NCI-H1417 treated with DMSO at 0.1 percent for 48 hours (cell line): Measurements from ENCODE around the gene KRT38.

ENCODE experiments used
- DNase-seq: peaks from one replicate; lab custom pipeline; 2025; lab: John Stamatoyannopoulos, UW

Gene KRT38

DNA sequence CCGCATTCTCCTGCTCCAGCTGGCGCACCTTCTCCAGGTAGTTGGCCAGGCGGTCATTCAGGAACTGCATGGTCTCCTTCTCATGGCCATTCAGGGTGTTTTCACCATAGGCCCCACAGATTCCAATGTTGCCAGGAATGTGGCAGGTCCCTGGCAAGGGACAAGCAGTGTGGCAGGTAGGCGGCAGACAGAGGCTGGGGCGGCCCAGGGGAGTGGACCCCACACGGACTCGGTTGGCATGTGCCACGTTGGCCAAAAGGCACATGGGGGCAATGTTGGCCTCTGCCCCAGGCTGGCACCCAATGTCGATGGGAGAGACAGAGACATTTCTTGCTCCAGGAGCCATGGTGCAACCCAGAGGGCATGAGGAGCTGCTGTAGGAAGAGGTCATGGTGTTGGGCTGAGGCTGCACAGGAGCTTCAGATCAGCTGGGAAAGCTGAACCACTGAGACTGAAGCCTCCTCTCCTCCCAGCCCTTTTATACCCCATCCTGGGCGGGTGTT is at the start of gene KRT38:
TSS of gene KRT38 (minus strand) at position 453 of the 503 bp plus-strand sequence. CDS start at position 391, 62 bp downstream.
- DNase-seq: no peak

GRCh38 chr17:41489531-41489930 is 48.7 kb upstream of the KRT38 start, which contains the start of gene KRT36:
Gene KRT36, minus strand, starts transcription at chr17:41489910. Its CDS starts 46 bp downstream, at chr17:41489864.
- DNase-seq: no peak

GRCh38 chr17:41486809-41487530 is 46.2 kb upstream of the KRT38 start:
- no peak for DNase-seq

- no peak for DNase-seq
These were observed 45.5 kb upstream of the KRT38 start for GRCh38 chr17:41486316-41486715.

GRCh38 chr17:41484920-41485904 is 44.4 kb upstream of the KRT38 start:
- no peak for DNase-seq

DNA sequence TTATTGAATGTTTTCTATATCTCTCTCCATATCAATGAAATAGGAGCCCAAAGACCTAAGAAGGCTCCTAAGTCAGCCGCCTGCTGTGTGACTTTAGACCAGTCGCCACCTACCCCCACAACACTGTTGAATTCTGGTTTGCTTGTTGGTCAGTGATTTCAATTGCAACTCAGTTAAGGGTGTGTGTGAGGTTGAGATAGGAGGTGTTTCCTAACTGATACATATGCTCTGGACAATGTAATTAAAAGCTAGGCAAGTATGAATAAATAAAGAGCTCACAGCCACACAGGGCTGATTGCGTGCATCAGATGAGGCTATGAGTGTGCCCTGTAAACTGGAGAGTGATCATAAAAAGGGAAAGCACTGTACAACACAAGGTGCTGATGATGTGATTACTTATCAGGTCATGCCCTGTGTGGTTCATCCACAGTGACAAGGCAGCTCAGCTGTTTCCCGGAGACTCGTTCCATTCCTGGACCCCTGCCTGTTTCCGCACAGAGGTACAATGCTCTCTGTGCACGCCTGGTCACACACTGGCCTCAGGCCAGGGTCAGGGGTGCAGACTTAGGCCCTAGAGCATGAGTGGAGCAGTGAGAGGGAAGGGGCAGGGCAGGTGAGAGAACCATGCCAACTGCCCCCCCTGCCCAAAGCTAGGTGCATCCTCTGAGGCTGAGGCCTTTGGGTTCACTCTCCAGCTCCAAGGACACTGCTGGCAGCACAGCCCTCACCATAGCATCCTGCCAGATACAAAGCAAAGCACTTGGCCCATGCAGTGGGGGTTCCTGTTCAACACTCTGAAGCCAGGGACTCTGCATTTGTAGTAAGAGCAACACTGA is 43.4 kb upstream of the KRT38 start:
- no peak for DNase-seq

DNA sequence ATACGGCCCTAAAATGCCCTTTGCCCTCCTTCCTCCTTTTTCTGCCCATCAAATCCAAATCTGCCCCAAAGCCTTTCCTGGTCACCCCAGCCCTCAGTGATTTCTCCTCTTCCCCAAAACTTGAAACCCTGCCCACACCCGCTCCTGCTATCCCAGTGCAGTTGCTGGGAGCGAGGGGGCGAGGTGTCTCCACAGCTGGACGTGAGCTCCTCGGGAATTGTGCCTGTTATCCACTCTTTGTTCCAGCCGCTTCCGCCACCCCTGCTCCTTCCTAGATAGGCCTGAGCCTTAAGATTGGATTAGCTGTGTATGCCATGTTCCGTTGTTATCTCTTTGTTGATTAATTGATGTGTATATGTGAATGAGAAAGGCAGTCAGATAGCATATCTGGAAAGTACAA is 42.7 kb upstream of the KRT38 start:
- no peak for DNase-seq

DNA sequence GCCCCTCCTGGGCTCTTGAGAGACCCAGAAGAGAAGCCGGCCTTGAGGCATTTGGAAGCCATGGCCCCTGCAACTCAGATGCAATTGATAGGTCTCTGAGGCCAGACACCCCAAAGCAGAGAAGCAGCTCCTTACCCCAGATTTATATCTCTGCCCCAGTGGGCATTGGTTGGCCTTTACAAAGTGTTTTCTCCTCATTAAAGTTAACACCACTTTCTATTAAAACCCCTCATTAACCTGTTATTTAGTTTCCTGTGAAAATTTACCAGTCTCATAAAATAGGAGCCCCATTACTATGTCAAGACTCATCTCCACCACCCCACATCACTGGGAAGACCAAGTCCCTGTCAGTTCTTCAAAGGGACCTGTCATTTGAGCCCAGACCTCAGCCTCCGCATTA is 40.3 kb upstream of the KRT38 start, which contains the start of gene KRT35:
TSS of gene KRT35 (minus strand) at position 116 of the 400 bp plus-strand sequence. CDS start at position 62, 54 bp downstream.
- no peak for DNase-seq

GRCh38 chr17:41480581-41480980 is 39.8 kb upstream of the KRT38 start:
- no peak for DNase-seq

GRCh38 chr17:41480136-41480535 is 39.4 kb upstream of the KRT38 start:
- no peak for DNase-seq

DNA sequence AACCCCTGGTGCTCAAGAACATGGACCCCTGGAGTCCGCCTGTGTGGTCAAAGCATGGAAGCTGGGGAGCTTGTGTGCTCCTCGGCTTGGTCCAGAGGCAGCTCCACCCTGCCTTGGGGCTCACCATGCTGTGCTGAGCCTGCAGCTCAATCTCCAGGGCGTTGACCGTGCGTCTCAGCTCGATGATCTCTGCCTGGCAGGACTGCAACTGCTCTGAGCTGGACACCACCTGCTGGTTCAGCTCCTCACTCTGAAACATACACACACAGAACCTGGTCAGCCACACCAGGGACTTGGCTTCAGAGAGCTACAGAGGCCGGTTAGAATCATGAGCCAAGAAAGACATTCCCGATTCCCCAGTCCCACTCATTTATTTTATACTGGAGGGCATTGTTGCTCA is 37.5 kb upstream of the KRT38 start:
- no peak for DNase-seq

DNA sequence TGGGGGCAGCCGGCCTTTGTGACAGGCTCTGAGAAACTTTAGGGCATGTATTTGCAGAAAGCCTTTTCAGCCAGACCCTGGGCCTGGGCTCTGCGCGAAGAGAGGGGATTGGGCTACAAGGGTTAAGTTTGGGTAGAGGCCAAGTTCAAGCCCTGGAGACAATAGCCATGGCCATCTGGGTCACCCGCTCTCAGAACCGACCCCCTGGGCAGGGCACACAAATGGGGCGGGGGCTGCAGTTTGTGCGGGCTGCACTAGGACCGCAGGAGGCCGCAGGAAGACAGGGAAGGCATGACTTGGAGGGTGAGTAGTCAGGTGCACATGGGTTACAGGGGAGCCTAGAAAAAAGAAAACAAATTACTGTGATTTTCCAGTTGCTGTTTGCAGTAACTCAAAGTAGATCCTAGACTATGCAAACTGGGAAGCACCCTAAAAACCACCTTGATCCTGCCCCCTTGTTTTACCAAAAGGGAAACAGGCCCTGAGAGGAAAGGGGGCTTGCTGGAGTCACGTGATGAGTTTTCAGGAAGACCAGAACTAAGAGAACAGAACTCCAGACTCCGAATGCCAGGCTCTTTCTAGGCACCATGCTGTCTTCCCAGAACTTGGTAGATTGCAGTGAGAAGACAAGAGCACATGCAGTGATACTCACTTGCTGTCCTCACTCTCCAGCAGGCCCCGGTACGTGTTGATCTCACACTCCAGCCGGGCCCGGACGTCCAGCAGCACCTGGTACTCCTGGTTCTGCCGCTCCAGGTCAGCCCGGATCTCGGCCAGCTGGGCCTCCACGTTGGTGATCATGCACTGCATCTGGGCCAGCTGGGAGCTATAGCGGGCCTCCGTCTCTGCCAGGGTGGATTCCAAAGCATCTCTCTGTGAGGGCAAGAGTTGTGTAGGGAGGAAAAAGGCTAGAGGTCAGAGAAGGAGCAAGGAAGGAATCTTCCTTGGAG is 36.4 kb upstream of the KRT38 start:
- DNase-seq: no peak

DNA sequence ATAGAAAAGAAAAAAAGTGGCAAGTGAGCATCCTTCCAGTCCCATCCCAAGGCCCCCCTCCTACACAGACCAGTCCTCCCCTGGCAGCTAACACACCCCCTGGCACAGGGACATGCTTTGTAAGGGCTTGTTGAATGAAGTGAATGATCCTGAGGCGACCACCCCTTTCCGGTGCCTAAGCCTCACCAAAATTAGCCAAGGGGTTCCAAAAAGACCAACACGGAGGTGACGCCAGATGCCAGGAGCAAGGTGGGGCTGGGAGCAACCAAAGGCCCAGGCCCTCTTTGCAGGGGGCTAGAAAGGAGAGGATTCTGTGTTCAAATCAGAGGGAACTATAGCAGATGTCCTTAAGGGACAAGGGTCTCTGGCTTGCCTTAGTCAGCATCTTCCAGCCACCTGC is 34.6 kb upstream of the KRT38 start:
- DNase-seq: no peak

GRCh38 chr17:41474863-41475262 is 34.1 kb upstream of the KRT38 start:
- DNase-seq: no peak

DNA sequence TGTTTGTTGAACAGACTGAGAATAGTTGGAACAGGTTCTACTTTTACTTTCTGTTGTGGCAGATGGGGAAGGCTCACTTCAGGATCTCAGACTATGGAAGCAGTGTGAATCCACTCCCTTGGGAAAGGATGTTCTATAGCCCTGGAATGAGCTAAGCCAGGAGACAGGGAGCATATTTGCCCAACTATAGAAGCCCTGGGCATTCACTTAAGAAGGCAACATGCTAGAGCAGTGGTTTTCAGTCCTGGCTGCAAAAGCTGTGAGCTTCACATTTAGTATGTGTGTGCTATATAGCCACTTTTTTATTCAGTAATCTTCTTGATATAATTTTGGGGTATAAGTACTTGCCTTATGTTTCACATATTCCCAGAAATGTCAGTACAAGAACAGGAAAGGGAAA is 27.6 kb upstream of the KRT38 start:
- DNase-seq: no peak

- DNase-seq: no peak
These were observed 26.8 kb upstream of the KRT38 start for GRCh38 chr17:41467561-41467960.

DNA sequence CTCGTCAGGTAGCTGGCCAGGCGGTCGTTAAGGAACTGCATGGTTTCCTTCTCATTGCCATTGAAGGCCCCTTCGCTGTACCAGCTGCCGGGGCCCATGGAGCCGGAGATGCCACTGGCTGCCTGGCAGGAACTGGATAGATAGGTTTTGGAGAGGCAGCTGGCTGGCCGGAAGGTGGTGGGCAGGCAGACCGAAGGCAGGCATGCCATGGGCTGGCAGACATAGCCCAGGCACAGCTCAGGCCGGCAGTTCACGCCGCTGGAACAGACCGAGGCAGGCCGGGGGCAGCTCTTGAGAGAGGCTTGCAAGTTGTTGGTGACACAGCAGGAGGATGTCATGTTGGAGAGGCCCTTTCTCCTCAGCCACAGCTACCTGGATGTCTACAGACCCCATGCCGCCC is 26.2 kb upstream of the KRT38 start, which contains the start of gene KRT32:
TSS of gene KRT32 (minus strand) at position 399 of the 400 bp plus-strand sequence. CDS start at position 338, 61 bp downstream.
- DNase-seq: no peak

DNA sequence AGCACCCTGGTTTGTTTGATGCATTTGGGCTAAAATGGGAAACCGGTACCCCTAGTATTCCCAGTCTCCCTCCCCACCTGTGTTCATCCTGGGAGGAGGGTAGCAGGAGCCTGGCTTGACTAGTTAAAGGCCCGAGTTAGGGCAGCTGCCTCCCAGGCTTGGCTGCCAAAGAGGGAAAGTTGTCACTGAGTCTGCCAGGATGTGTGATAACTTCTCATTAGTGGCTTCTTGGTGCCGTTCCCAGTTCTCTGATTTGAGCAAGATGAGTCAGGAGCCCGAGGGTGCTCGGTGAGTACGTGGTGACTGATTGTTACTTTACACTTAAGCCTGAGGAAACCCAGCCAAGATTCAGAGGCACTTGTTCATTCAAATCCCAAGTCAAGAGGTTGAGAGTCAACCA is 23.9 kb upstream of the KRT38 start:
- DNase-seq: no peak

DNA sequence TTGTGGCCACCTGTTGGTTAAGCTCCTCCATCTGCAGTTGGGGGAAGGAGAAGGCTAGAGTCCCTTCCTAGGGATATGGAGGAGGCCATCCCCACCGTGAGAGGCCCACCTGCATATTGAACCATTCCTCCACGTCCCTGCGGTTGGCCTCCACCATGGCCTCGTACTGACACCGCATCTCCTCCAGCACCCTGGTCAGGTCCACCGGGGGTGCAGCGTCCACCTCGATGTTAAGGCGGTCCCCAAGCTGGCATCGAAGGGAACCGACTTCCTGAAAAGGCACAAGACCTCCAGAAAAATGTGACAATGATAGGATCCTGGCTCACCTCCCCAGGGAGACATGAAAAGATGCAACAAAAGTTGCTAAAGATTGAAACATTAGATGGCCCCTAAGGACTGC is 23.4 kb upstream of the KRT38 start:
- DNase-seq: no peak

GRCh38 chr17:41463746-41464145 is 23.0 kb upstream of the KRT38 start:
- no peak for DNase-seq
